Upper lobe of left lung (tissue), 4 donors: ENCODE measurements around the gene C3orf70.
"Not testable (repeated sequence)": the region's sequence is repeated elsewhere in the genome, so short reads cannot be mapped to it uniquely, and the experiment has no call there.

ENCODE experiments used
- CTCF ChIP-seq, 6 experiments: fragments of 450-650 bp in 4 of 6; fragments of 200-600 bp in 2 of 6; sonication (generic) in 2 of 6; IDR thresholded peaks; one replicate each; pipeline ENCODE4 v1.5.1; 2016 to 2019; ENCODE audit warnings: antibody characterized with exemption in 6 of 6
- EP300 ChIP-seq, 4 donors: sonication (generic); formaldehyde crosslinking; IDR thresholded peaks; one replicate each; pipeline ENCODE4 v1.5.1; 2017; ENCODE audit warnings: antibody characterized with exemption in 4 of 4, control low read depth in 2 of 4
- POLR2A ChIP-seq, 4 donors: fragments of 450-650 bp; IDR thresholded peaks; one replicate each; pipeline ENCODE4 v1.5.1; 2016 to 2017; ENCODE audit warnings: antibody characterized with exemption in 4 of 4, mild to moderate bottlenecking in 2 of 4
- POLR2AphosphoS5 ChIP-seq, 2 donors: sonication (generic); formaldehyde crosslinking; IDR thresholded peaks; one replicate each; pipeline ENCODE4 v1.5.1; 2017; ENCODE audit warnings: antibody characterized with exemption in 2 of 2

GRCh38 chr3:185106256-185106890 lies 46.5 kb downstream of the C3orf70 start:
- TF ChIP-seq EP300, POLR2AphosphoS5, CTCF, POLR2A (IDR thresholded peaks at IDR 0.05): not testable (repeated sequence)
